ENCODE measurements around the gene TGIF1.

DNA sequence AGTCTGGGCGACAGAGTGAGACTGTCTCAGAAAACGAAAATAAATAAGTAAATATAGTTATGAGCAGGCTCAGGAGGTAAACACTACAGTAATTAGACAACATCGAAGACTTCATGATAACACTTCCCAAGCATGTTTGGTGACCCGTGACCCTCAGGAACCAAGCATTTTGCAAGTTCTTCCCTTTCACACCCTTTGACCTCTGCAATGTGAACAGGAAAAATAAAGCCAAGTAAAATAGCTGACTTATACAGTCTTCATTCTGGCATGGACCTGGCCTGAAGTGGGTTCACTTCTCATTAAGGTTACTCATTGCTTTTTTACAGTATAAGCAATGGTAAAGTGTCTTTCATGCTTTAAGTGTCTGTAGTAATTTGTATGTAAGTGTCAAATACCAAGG, 15.3 kb upstream of the TGIF1 start:
- TF ChIP-seq, protein P1, sequence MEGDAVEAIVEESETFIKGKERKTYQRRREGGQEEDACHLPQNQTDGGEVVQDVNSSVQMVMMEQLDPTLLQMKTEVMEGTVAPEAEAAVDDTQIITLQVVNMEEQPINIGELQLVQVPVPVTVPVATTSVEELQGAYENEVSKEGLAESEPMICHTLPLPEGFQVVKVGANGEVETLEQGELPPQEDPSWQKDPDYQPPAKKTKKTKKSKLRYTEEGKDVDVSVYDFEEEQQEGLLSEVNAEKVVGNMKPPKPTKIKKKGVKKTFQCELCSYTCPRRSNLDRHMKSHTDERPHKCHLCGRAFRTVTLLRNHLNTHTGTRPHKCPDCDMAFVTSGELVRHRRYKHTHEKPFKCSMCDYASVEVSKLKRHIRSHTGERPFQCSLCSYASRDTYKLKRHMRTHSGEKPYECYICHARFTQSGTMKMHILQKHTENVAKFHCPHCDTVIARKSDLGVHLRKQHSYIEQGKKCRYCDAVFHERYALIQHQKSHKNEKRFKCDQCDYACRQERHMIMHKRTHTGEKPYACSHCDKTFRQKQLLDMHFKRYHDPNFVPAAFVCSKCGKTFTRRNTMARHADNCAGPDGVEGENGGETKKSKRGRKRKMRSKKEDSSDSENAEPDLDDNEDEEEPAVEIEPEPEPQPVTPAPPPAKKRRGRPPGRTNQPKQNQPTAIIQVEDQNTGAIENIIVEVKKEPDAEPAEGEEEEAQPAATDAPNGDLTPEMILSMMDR (IDR thresholded peaks at IDR 0.05): no peak
- TF ChIP-seq POLR2A (IDR thresholded peaks at IDR 0.05): no peak

All from body of pancreas (tissue), 4 donors.